ENCODE measurements around the gene HIVEP3. TPM values are rescaled to one million over a fixed set of nuclear protein-coding genes. Genes with fewer than 3 reads are reported as not detected.

The HIVEP3 gene
- total RNA-seq, 1 donor from 2014 or later: 2.9 TPM

GRCh38 chr1:41508290-41508689 lies 410.4 kb downstream of the HIVEP3 start:
- H3K27ac ChIP-seq: no peak overlapping the region
- intact Hi-C loops (cut with DNase I): no loop called here
- H3K9me3 ChIP-seq: no peaks in the 10 kb centered on the region
- H3K4me3 ChIP-seq: no peak overlapping the region
- no peaks in the 10 kb centered on the region for H3K27me3 ChIP-seq
- DNase-seq (ENCODE audit: extremely low spot score in 2 of 2): no peak
- no peaks in the 10 kb centered on the region for H3K4me1 ChIP-seq
- no peak for TF ChIP-seq POLR2AphosphoS5 (IDR thresholded peaks at IDR 0.05; ENCODE audit: insufficient read depth in 1 of 2, low read depth in 1 of 2)
- no peak for TF ChIP-seq POLR2A (IDR thresholded peaks at IDR 0.05)
- no peak for TF ChIP-seq CTCF (IDR thresholded peaks at IDR 0.05)
- H3K36me3 ChIP-seq: no peaks in the 10 kb centered on the region

GRCh38 chr1:41507836-41508235 lies 410.9 kb downstream of the HIVEP3 start:
- Histone ChIP-seq H3K27ac (no peak overlapping the region), H3K9me3 (no peaks in the 10 kb centered on the region), H3K4me1 (no peaks in the 10 kb centered on the region), H3K36me3 (no peaks in the 10 kb centered on the region), H3K4me3 (no peak overlapping the region), H3K27me3 (no peaks in the 10 kb centered on the region)
- DNase-seq (ENCODE audit: extremely low spot score in 2 of 2): no peak
- TF ChIP-seq CTCF (IDR thresholded peaks at IDR 0.05) (no peak), POLR2A (IDR thresholded peaks at IDR 0.05) (no peak), POLR2AphosphoS5 (IDR thresholded peaks at IDR 0.05; ENCODE audit: insufficient read depth in 1 of 2, low read depth in 1 of 2) (no peak)
- intact Hi-C loops (cut with DNase I): no loop called here

- no peak for DNase-seq (ENCODE audit: extremely low spot score in 2 of 2)
- Histone ChIP-seq H3K4me3 (no peak overlapping the region), H3K9me3 (no peaks in the 10 kb centered on the region), H3K36me3 (no peaks in the 10 kb centered on the region), H3K4me1 (no peaks in the 10 kb centered on the region), H3K27ac (no peak overlapping the region), H3K27me3 (no peaks in the 10 kb centered on the region)
- TF ChIP-seq POLR2A (IDR thresholded peaks at IDR 0.05): no peak
- no peak for TF ChIP-seq POLR2AphosphoS5 (IDR thresholded peaks at IDR 0.05; ENCODE audit: insufficient read depth in 1 of 2, low read depth in 1 of 2)
- no peak for TF ChIP-seq CTCF (IDR thresholded peaks at IDR 0.05)
- intact Hi-C loops (cut with DNase I): no loop called here
These were observed 411.5 kb downstream of the HIVEP3 start for GRCh38 chr1:41507110-41507720.

GRCh38 chr1:41504114-41505035 lies 414.3 kb downstream of the HIVEP3 start:
- Histone ChIP-seq H3K36me3 (no peaks in the 10 kb centered on the region), H3K27me3 (no peaks in the 10 kb centered on the region), H3K27ac (no peak overlapping the region), H3K4me3 (no peak overlapping the region), H3K9me3 (no peaks in the 10 kb centered on the region), H3K4me1 (peaks cover 19% of the 10 kb centered on the region)
- no peak for DNase-seq (ENCODE audit: extremely low spot score in 2 of 2)
- TF ChIP-seq POLR2AphosphoS5 (IDR thresholded peaks at IDR 0.05; ENCODE audit: insufficient read depth in 1 of 2, low read depth in 1 of 2) (no peak), POLR2A (IDR thresholded peaks at IDR 0.05) (no peak), CTCF (IDR thresholded peaks at IDR 0.05) (no peak)
- intact Hi-C loops (cut with DNase I): no loop called here
